Omental fat pad (tissue), 4 donors: Measurements from ENCODE around the gene NFIA. TPM values are rescaled to one million over a fixed set of nuclear protein-coding genes. Genes with fewer than 3 reads are reported as not detected.

Source experiments
- ATAC-seq: fragments of 150-250 bp; one replicate; pipeline ENCODE4 v1.9.1; 2016; ENCODE audit warnings: mild to moderate bottlenecking, moderate library complexity; ENCODE audit not compliant: low FRiP score
- DNase-seq: peaks from one replicate; pipeline ENCODE4 v3.0.0-alpha.2; 2019; ENCODE audit warnings: low spot score
- total RNA-seq, 4 donors: library from RNA; depleted of rRNA; stranded (reverse); fragments of >200 nt; gene quantifications; one replicate each; pipeline ENCODE4 v1.1.0, GENCODE V29; 2016
- TF ChIP-seq, protein P1 (sequence below), 3 donors: fragments of 450-650 bp; IDR thresholded peaks; one replicate each; pipeline ENCODE4 v1.5.1; 2016 to 2017; ENCODE audit warnings: antibody characterized with exemption in 3 of 3, mild to moderate bottlenecking in 3 of 3, moderate library complexity in 2 of 3

Gene NFIA
- total RNA-seq, 4 donors from 2014 or later = 61.1 to 159 (median 77.5) TPM

DNA sequence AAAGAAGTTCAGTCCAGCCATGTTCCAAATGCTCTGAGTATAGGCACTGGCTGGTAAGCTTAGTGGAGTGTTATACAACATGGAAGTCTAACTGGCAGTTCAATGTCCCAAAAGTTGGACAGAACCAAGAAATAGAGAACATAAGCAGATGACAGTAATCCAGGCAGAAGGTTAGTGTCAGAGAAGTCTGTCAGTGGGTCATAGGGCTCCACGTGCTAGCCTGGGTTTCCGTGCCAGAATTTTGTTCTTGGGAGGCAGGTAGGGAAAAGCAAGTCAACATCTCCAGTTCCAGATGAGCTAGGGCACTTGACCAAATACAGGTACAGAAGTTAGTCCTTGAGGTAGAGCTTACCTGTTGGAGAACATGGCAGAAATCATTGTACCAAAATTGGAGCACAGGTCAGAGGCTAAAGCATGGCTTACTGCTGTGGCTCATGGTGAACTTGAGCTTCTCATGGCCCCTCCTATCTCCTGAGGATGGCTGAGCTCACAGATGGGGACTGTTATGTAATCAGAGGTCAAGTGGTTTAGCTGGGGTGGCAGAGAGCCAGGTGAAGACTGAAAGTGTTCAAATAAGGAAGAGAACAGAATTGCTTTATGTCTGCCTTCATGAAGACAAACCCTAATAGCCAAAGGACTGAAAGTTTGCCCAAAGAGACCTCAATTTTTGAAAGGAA is 170.8 kb downstream of the NFIA start:
- TF ChIP-seq, protein P1, sequence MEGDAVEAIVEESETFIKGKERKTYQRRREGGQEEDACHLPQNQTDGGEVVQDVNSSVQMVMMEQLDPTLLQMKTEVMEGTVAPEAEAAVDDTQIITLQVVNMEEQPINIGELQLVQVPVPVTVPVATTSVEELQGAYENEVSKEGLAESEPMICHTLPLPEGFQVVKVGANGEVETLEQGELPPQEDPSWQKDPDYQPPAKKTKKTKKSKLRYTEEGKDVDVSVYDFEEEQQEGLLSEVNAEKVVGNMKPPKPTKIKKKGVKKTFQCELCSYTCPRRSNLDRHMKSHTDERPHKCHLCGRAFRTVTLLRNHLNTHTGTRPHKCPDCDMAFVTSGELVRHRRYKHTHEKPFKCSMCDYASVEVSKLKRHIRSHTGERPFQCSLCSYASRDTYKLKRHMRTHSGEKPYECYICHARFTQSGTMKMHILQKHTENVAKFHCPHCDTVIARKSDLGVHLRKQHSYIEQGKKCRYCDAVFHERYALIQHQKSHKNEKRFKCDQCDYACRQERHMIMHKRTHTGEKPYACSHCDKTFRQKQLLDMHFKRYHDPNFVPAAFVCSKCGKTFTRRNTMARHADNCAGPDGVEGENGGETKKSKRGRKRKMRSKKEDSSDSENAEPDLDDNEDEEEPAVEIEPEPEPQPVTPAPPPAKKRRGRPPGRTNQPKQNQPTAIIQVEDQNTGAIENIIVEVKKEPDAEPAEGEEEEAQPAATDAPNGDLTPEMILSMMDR (IDR thresholded peaks at IDR 0.05) = no peak
- peak; percentile 22 for ATAC-seq
- DNase-seq = no peak

DNA sequence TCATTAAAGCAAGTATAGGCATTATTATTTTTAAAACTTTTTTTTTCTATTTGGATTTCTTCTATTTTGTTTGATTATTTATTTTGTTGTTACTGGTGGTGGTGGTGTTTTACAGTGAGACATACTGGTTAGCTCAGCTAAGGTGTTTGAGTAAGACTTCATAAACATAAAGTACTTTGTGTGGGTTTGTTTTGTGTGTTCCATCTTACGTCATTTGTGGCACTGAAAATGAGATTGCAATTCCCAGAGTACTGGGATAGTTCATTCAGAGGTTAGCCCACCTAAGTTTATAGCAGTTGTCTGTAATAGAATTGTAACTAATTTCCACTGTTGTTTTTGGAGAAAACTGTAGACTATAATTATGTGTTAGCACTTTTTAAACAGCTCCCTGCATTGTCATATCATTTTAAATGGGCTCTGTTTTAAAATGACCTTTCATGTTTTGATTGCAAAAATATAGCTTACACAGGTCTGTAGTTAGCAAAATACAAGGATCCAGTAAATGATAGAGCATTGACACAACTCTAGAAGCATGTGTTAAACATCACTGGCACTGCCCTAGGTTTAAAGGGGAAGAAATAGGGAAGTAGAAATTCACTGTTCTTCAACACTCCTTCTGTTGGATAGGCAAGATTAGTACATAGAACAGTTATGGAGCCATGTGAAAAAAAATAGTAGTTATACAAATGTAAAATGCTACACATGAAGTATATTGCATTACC is 171.7 kb downstream of the NFIA start:
- DNase-seq (no peak), ATAC-seq (no peak)
- TF ChIP-seq, protein P1 (IDR thresholded peaks at IDR 0.05) = no peak

DNA sequence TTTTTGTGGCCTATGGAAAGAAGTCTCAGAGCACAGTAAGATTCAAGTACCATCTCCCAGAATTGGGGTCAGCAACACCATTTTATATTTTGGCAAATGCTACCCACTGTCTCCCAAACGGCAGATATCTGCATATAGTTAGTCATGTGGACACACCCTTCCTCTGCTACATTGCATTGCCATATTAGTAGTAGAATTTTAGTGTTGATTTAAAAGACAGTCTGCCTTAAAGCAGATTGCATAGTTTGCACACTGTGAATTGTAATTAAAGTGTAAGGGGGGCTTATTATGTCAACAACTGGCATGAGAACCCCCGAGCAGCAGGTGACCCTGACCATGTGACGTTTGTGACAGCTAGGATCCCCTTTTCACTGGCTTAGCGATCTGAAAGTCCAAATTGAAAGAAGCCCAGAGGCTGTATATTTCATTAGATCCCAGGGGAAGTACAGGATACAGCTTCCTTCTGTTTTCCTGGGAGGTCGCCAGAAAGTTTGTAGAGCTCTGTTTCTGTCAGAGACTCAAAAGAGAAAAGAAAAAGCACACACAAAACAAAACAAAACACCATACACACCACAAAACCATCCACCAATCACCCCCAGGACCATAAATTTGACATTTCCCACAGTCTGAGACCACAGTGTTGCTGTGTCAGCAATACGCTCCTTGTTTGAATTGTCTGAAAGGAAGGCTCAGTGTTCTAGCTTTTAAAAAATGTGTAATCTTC is 172.4 kb downstream of the NFIA start:
- peak; percentile 26 for ATAC-seq
- no peak for DNase-seq
- TF ChIP-seq, protein P1 (IDR thresholded peaks at IDR 0.05) = no peak

DNA sequence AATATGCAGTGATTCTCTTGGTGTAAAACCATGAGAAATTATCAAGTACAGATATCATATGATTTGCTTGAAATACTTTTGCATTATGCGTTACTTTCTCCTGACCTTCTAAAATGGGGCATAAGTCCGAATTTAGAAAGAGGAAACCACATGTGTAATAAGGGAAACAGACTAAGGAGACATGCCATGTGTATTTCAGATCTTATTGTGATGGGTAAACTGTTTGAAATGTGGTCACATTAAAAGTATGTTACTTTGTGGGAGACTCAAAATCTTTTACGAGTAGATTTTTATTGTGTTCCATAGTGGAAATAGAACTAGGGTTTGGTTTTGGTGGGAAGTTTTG is 173.0 kb downstream of the NFIA start:
- no peak for ATAC-seq
- TF ChIP-seq, protein P1 (IDR thresholded peaks at IDR 0.05) = no peak
- no peak for DNase-seq

GRCh38 chr1:61259379-61260148 is 177.2 kb downstream of the NFIA start:
- DNase-seq (no peak), ATAC-seq (peak; percentile 52)
- TF ChIP-seq, protein P1 (IDR thresholded peaks at IDR 0.05) = no peak

GRCh38 chr1:61260171-61260570 is 177.8 kb downstream of the NFIA start:
- TF ChIP-seq, protein P1 (IDR thresholded peaks at IDR 0.05) = no peak
- no peak for DNase-seq
- ATAC-seq = no peak
